ENCODE measurements around the gene USP2. TPM values are rescaled to one million over a fixed set of nuclear protein-coding genes. Genes with fewer than 3 reads are reported as not detected.

The USP2 gene
- total RNA-seq, 1 experiment from 2014 or later = 15.4 TPM

- Histone ChIP-seq H3K79me2 (ENCODE audit: low read length) (peaks cover 4% of the 10 kb centered on the region; the same call in 1 of the 2 replicates), H3K9me3 (ENCODE audit: low read length) (no peaks in the 10 kb centered on the region), H3K27me3 (ENCODE audit: low read length) (no peaks in the 10 kb centered on the region), H3K9ac (ENCODE audit: low read length) (0 out of 2 replicates have a peak overlapping the region, but pooled peaks have one; percentile 27), H3K9me2 (replicated peaks; ENCODE audit: insufficient read depth, low read length) (no peaks in the 10 kb centered on the region), H3K4me1 (ENCODE audit: low read length) (peaks cover 93% of the 10 kb centered on the region), H2AFZ (ENCODE audit: low read length) (no peak overlapping the region), H3K4me2 (ENCODE audit: low read depth, low read length, poor library complexity, severe bottlenecking) (no peak overlapping the region), H4K20me1 (ENCODE audit: insufficient read depth, low read depth, low read length) (no peaks in the 10 kb centered on the region), H3K4me3 (ENCODE audit: low read length) (no peak overlapping the region), H3K36me3 (ENCODE audit: insufficient read depth, low read length) (no peaks in the 10 kb centered on the region), H3K27ac (ENCODE audit: low read length) (no peak overlapping the region)
- DNase-seq = peak; percentile 74
Measured at GRCh38 chr11:119373921-119374631, 7.4 kb downstream of the USP2 start.

- no peak for DNase-seq
- Histone ChIP-seq H3K9me2 (replicated peaks; ENCODE audit: insufficient read depth, low read length) (no peaks in the 10 kb centered on the region), H3K36me3 (ENCODE audit: insufficient read depth, low read length) (no peaks in the 10 kb centered on the region), H3K27me3 (ENCODE audit: low read length) (no peaks in the 10 kb centered on the region), H3K27ac (ENCODE audit: low read length) (no peak overlapping the region), H3K79me2 (ENCODE audit: low read length) (peaks cover 4% of the 10 kb centered on the region; the same call in 1 of the 2 replicates), H3K4me2 (ENCODE audit: low read depth, low read length, poor library complexity, severe bottlenecking) (no peak overlapping the region), H3K9ac (ENCODE audit: low read length) (no peak overlapping the region), H2AFZ (ENCODE audit: low read length) (no peak overlapping the region), H4K20me1 (ENCODE audit: insufficient read depth, low read depth, low read length) (no peaks in the 10 kb centered on the region), H3K4me1 (ENCODE audit: low read length) (peaks cover 93% of the 10 kb centered on the region), H3K9me3 (ENCODE audit: low read length) (no peaks in the 10 kb centered on the region), H3K4me3 (ENCODE audit: low read length) (no peak overlapping the region)
Measured at GRCh38 chr11:119373059-119373920, 8.2 kb downstream of the USP2 start.

- H2AFZ ChIP-seq (ENCODE audit: low read length) = no peak overlapping the region
- no peak for DNase-seq
- H3K36me3 ChIP-seq (ENCODE audit: insufficient read depth, low read length) = no peaks in the 10 kb centered on the region
- H3K9me2 ChIP-seq (replicated peaks; ENCODE audit: insufficient read depth, low read length) = no peaks in the 10 kb centered on the region
- no peaks in the 10 kb centered on the region for H3K9me3 ChIP-seq (ENCODE audit: low read length)
- H3K4me1 ChIP-seq (ENCODE audit: low read length) = peaks cover 93% of the 10 kb centered on the region
- H4K20me1 ChIP-seq (ENCODE audit: insufficient read depth, low read depth, low read length) = no peaks in the 10 kb centered on the region
- H3K4me2 ChIP-seq (ENCODE audit: low read depth, low read length, poor library complexity, severe bottlenecking) = no peak overlapping the region
- peaks cover 4% of the 10 kb centered on the region; the same call in 1 of the 2 replicates for H3K79me2 ChIP-seq (ENCODE audit: low read length)
- no peak overlapping the region for H3K9ac ChIP-seq (ENCODE audit: low read length)
- no peak overlapping the region for H3K27ac ChIP-seq (ENCODE audit: low read length)
- no peaks in the 10 kb centered on the region for H3K27me3 ChIP-seq (ENCODE audit: low read length)
- H3K4me3 ChIP-seq (ENCODE audit: low read length) = no peak overlapping the region
Measured at GRCh38 chr11:119372260-119373058, 9.0 kb downstream of the USP2 start.

- no peaks in the 10 kb centered on the region for H3K9me2 ChIP-seq (replicated peaks; ENCODE audit: insufficient read depth, low read length)
- peak; percentile 72 for DNase-seq
- peak overlapping the region; percentile 70; the same call in 1 of the 2 replicates for H3K27ac ChIP-seq (ENCODE audit: low read length)
- H3K4me1 ChIP-seq (ENCODE audit: low read length) = peaks cover 93% of the 10 kb centered on the region
- H3K36me3 ChIP-seq (ENCODE audit: insufficient read depth, low read length) = no peaks in the 10 kb centered on the region
- H3K27me3 ChIP-seq (ENCODE audit: low read length) = no peaks in the 10 kb centered on the region
- H3K9ac ChIP-seq (ENCODE audit: low read length) = peak overlapping the region; percentile 49
- H3K4me2 ChIP-seq (ENCODE audit: low read depth, low read length, poor library complexity, severe bottlenecking) = no peak overlapping the region
- no peak overlapping the region for H3K4me3 ChIP-seq (ENCODE audit: low read length)
- H2AFZ ChIP-seq (ENCODE audit: low read length) = no peak overlapping the region
- no peaks in the 10 kb centered on the region for H3K9me3 ChIP-seq (ENCODE audit: low read length)
- H4K20me1 ChIP-seq (ENCODE audit: insufficient read depth, low read depth, low read length) = no peaks in the 10 kb centered on the region
- H3K79me2 ChIP-seq (ENCODE audit: low read length) = peaks cover 4% of the 10 kb centered on the region; the same call in 1 of the 2 replicates
Measured at GRCh38 chr11:119371778-119372182, 9.7 kb downstream of the USP2 start.

GRCh38 chr11:119371067-119371601, 10.4 kb downstream of the USP2 start:
- Histone ChIP-seq H3K9me3 (ENCODE audit: low read length) (no peaks in the 10 kb centered on the region), H3K27ac (ENCODE audit: low read length) (peak overlapping the region; percentile 70), H3K4me1 (ENCODE audit: low read length) (peaks cover 93% of the 10 kb centered on the region), H3K27me3 (ENCODE audit: low read length) (no peaks in the 10 kb centered on the region), H3K9me2 (replicated peaks; ENCODE audit: insufficient read depth, low read length) (no peaks in the 10 kb centered on the region), H3K4me3 (ENCODE audit: low read length) (no peak overlapping the region), H4K20me1 (ENCODE audit: insufficient read depth, low read depth, low read length) (no peaks in the 10 kb centered on the region), H3K4me2 (ENCODE audit: low read depth, low read length, poor library complexity, severe bottlenecking) (peak overlapping the region; percentile 54), H3K36me3 (ENCODE audit: insufficient read depth, low read length) (no peaks in the 10 kb centered on the region), H3K79me2 (ENCODE audit: low read length) (peaks cover 4% of the 10 kb centered on the region; the same call in 1 of the 2 replicates), H3K9ac (ENCODE audit: low read length) (peak overlapping the region; percentile 49), H2AFZ (ENCODE audit: low read length) (no peak overlapping the region)
- no peak for DNase-seq

GRCh38 chr11:119370486-119371046, 10.9 kb downstream of the USP2 start:
- Histone ChIP-seq H3K27ac (ENCODE audit: low read length) (peak overlapping the region; percentile 70), H3K4me3 (ENCODE audit: low read length) (no peak overlapping the region), H4K20me1 (ENCODE audit: insufficient read depth, low read depth, low read length) (no peaks in the 10 kb centered on the region), H3K9me3 (ENCODE audit: low read length) (no peaks in the 10 kb centered on the region), H3K4me1 (ENCODE audit: low read length) (peaks cover 92% of the 10 kb centered on the region), H3K79me2 (ENCODE audit: low read length) (peaks cover 4% of the 10 kb centered on the region; the same call in 1 of the 2 replicates), H3K9me2 (replicated peaks; ENCODE audit: insufficient read depth, low read length) (no peaks in the 10 kb centered on the region), H3K9ac (ENCODE audit: low read length) (peak overlapping the region; percentile 49), H2AFZ (ENCODE audit: low read length) (no peak overlapping the region), H3K36me3 (ENCODE audit: insufficient read depth, low read length) (no peaks in the 10 kb centered on the region), H3K4me2 (ENCODE audit: low read depth, low read length, poor library complexity, severe bottlenecking) (peak overlapping the region; percentile 54), H3K27me3 (ENCODE audit: low read length) (no peaks in the 10 kb centered on the region)
- DNase-seq = peak; percentile 61

- peak overlapping the region; percentile 68 for H3K9ac ChIP-seq (ENCODE audit: low read length)
- H3K4me1 ChIP-seq (ENCODE audit: low read length) = peaks cover 92% of the 10 kb centered on the region
- no peaks in the 10 kb centered on the region for H3K27me3 ChIP-seq (ENCODE audit: low read length)
Measured at GRCh38 chr11:119369132-119369925, 12.2 kb downstream of the USP2 start.

More at GRCh38 chr11:119369132-119369925, 12.2 kb downstream of the USP2 start:
- H3K4me3 ChIP-seq (ENCODE audit: low read length) = peak overlapping the region; percentile 51; the same call in 1 of the 2 replicates
- H3K79me2 ChIP-seq (ENCODE audit: low read length) = peaks cover 4% of the 10 kb centered on the region; the same call in 1 of the 2 replicates
- H3K9me3 ChIP-seq (ENCODE audit: low read length) = no peaks in the 10 kb centered on the region
- no peaks in the 10 kb centered on the region for H3K36me3 ChIP-seq (ENCODE audit: insufficient read depth, low read length)
- no peak for DNase-seq
- H4K20me1 ChIP-seq (ENCODE audit: insufficient read depth, low read depth, low read length) = no peaks in the 10 kb centered on the region
- H3K9me2 ChIP-seq (replicated peaks; ENCODE audit: insufficient read depth, low read length) = no peaks in the 10 kb centered on the region
- H2AFZ ChIP-seq (ENCODE audit: low read length) = no peak overlapping the region
- peak overlapping the region; percentile 94 for H3K27ac ChIP-seq (ENCODE audit: low read length)
- peak overlapping the region; percentile 70 for H3K4me2 ChIP-seq (ENCODE audit: low read depth, low read length, poor library complexity, severe bottlenecking)

Measured in Karpas-422 (cell line).